ENCODE measurements around the gene TPBGL. TPM values are rescaled to one million over a fixed set of nuclear protein-coding genes. Genes with fewer than 3 reads are reported as not detected.

Gene TPBGL
- total and polyA plus RNA-seq, 2 experiments from 2014 or later: 0.08 to 0.21 TPM

DNA sequence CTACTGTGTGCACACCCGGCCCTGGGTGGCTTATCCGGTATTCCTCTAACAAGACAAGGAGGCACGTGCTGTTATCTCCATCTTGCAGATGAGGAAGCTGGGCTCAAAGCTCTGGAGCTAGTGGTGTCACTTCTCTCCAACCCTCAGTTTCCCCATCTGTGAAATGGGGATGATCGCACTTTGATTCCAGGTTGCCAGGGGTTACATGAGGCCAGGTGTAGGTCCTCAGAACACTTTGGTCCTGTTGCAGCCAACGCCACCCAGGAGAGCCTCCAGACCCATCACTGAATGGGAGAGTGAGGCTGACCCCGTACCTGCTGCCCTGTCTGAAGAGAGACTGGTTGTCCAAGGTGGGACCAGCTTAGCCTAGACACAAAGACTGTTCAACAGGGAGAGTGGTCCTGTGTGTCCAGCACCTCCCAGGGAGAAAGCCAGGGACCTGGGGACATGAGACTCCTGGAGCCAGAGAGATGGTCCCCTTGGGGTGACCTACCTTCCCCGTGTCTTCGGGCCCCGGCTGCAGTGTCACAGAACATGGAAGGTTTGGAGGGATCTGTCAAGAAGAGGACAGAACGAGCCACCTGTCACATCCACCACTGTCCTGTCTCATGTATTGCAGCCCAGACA lies 41.0 kb downstream of the TPBGL start:
- H4K20me1 ChIP-seq (replicated peaks; ENCODE audit: insufficient read depth): no peaks in the 10 kb centered on the region
- H3K9me2 ChIP-seq (ENCODE audit: insufficient read depth): no peaks in the 10 kb centered on the region
- Mint-ChIP-seq H3K4me1 (peaks cover 29% of the 10 kb centered on the region), H3K36me3 (ENCODE audit: low read depth) (peaks cover 84% of the 10 kb centered on the region), H3K4me3 (no peak overlapping the region), H3K27ac (no peak overlapping the region), H3K27me3 (ENCODE audit: insufficient read depth, low read depth, poor library complexity) (peaks cover 15% of the 10 kb centered on the region), H3K9me3 (no peaks in the 10 kb centered on the region)
- H3K36me3 ChIP-seq (ENCODE audit: insufficient read depth): no peaks in the 10 kb centered on the region
- H3K79me2 ChIP-seq (replicated peaks; ENCODE audit: insufficient read depth): no peaks in the 10 kb centered on the region
- no peak overlapping the region for H3K4me2 ChIP-seq
- peaks cover 2% of the 10 kb centered on the region; the same call in 1 of the 2 replicates for H3K4me1 ChIP-seq (ENCODE audit: insufficient read depth)
- H2AFZ ChIP-seq: no peak overlapping the region
- no peak for DNase-seq (ENCODE audit: low spot score)
- H3F3A ChIP-seq (replicated peaks; ENCODE audit: low read depth): no peaks in the 10 kb centered on the region
- H3K27ac ChIP-seq (ENCODE audit: low read depth): no peak overlapping the region
- no peak overlapping the region for H3K4me3 ChIP-seq
- ATAC-seq: no peak
- TF ChIP-seq, protein P1, sequence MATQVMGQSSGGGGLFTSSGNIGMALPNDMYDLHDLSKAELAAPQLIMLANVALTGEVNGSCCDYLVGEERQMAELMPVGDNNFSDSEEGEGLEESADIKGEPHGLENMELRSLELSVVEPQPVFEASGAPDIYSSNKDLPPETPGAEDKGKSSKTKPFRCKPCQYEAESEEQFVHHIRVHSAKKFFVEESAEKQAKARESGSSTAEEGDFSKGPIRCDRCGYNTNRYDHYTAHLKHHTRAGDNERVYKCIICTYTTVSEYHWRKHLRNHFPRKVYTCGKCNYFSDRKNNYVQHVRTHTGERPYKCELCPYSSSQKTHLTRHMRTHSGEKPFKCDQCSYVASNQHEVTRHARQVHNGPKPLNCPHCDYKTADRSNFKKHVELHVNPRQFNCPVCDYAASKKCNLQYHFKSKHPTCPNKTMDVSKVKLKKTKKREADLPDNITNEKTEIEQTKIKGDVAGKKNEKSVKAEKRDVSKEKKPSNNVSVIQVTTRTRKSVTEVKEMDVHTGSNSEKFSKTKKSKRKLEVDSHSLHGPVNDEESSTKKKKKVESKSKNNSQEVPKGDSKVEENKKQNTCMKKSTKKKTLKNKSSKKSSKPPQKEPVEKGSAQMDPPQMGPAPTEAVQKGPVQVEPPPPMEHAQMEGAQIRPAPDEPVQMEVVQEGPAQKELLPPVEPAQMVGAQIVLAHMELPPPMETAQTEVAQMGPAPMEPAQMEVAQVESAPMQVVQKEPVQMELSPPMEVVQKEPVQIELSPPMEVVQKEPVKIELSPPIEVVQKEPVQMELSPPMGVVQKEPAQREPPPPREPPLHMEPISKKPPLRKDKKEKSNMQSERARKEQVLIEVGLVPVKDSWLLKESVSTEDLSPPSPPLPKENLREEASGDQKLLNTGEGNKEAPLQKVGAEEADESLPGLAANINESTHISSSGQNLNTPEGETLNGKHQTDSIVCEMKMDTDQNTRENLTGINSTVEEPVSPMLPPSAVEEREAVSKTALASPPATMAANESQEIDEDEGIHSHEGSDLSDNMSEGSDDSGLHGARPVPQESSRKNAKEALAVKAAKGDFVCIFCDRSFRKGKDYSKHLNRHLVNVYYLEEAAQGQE (IDR thresholded peaks at IDR 0.05; ENCODE audit: unreplicated experiment): no peak
- TF ChIP-seq ZNF331 (CRISPR knock-in tag; IDR thresholded peaks at IDR 0.05; ENCODE audit: low read depth) (no peak), JUNB (IDR thresholded peaks at IDR 0.05; ENCODE audit: unreplicated experiment) (no peak), NANOG (IDR thresholded peaks at IDR 0.05; ENCODE audit: borderline replicate concordance) (no peak), STAT1 (IDR thresholded peaks at IDR 0.05; ENCODE audit: unreplicated experiment) (no peak), EZH2 (IDR thresholded peaks at IDR 0.05; ENCODE audit: low read depth, unreplicated experiment) (no peak)
- no peaks in the 10 kb centered on the region for H3K27me3 ChIP-seq (ENCODE audit: insufficient read depth)

DNA sequence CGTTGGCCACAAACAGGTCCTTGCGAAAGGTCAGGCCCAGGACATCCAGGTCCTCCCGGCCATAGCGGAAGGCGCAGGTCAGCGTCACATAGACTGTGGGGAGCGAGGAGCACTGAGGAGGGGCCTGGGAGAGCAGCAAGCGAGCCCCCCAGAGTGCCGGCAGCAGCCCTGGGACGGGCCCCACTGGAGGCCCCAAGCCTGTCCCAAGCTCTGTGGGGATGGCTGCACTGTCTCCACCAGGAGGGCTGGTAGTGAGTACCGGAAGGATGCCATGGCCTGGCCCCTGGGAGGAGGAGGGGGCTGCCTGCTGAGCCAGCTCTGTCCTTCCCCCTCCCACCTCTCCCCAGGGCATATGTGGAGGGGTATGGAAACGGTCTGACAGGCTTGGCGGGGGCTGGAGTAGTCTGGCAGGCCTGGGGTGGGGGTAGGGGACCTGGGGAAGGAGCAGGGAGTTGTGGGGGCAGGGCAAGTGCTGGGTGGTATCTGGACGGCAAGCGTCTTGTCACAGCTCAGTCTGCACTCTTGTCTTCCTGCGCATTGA lies 42.9 kb downstream of the TPBGL start:
- no peaks in the 10 kb centered on the region for H3F3A ChIP-seq (replicated peaks; ENCODE audit: low read depth)
- Mint-ChIP-seq H3K27ac (no peak overlapping the region), H3K27me3 (ENCODE audit: insufficient read depth, low read depth, poor library complexity) (peaks cover 15% of the 10 kb centered on the region), H3K4me3 (no peak overlapping the region), H3K36me3 (ENCODE audit: low read depth) (peaks cover 78% of the 10 kb centered on the region), H3K4me1 (peaks cover 20% of the 10 kb centered on the region), H3K9me3 (no peaks in the 10 kb centered on the region)
- no peaks in the 10 kb centered on the region for H3K9me2 ChIP-seq (ENCODE audit: insufficient read depth)
- H3K4me2 ChIP-seq: no peak overlapping the region
- no peak overlapping the region for H3K4me3 ChIP-seq
- no peaks in the 10 kb centered on the region for H3K27me3 ChIP-seq (ENCODE audit: insufficient read depth)
- no peaks in the 10 kb centered on the region for H3K79me2 ChIP-seq (replicated peaks; ENCODE audit: insufficient read depth)
- H2AFZ ChIP-seq: no peak overlapping the region
- ATAC-seq: no peak; the same call in 2 of the 3 replicates
- no peaks in the 10 kb centered on the region for H3K36me3 ChIP-seq (ENCODE audit: insufficient read depth)
- H4K20me1 ChIP-seq (replicated peaks; ENCODE audit: insufficient read depth): no peaks in the 10 kb centered on the region
- no peaks in the 10 kb centered on the region for H3K4me1 ChIP-seq (ENCODE audit: insufficient read depth)
- no peak for DNase-seq (ENCODE audit: low spot score)
- H3K27ac ChIP-seq (ENCODE audit: low read depth): no peak overlapping the region
- TF ChIP-seq, protein P2, sequence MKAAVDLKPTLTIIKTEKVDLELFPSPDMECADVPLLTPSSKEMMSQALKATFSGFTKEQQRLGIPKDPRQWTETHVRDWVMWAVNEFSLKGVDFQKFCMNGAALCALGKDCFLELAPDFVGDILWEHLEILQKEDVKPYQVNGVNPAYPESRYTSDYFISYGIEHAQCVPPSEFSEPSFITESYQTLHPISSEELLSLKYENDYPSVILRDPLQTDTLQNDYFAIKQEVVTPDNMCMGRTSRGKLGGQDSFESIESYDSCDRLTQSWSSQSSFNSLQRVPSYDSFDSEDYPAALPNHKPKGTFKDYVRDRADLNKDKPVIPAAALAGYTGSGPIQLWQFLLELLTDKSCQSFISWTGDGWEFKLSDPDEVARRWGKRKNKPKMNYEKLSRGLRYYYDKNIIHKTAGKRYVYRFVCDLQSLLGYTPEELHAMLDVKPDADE (IDR thresholded peaks at IDR 0.05): no peak
- TF ChIP-seq, protein P3, sequence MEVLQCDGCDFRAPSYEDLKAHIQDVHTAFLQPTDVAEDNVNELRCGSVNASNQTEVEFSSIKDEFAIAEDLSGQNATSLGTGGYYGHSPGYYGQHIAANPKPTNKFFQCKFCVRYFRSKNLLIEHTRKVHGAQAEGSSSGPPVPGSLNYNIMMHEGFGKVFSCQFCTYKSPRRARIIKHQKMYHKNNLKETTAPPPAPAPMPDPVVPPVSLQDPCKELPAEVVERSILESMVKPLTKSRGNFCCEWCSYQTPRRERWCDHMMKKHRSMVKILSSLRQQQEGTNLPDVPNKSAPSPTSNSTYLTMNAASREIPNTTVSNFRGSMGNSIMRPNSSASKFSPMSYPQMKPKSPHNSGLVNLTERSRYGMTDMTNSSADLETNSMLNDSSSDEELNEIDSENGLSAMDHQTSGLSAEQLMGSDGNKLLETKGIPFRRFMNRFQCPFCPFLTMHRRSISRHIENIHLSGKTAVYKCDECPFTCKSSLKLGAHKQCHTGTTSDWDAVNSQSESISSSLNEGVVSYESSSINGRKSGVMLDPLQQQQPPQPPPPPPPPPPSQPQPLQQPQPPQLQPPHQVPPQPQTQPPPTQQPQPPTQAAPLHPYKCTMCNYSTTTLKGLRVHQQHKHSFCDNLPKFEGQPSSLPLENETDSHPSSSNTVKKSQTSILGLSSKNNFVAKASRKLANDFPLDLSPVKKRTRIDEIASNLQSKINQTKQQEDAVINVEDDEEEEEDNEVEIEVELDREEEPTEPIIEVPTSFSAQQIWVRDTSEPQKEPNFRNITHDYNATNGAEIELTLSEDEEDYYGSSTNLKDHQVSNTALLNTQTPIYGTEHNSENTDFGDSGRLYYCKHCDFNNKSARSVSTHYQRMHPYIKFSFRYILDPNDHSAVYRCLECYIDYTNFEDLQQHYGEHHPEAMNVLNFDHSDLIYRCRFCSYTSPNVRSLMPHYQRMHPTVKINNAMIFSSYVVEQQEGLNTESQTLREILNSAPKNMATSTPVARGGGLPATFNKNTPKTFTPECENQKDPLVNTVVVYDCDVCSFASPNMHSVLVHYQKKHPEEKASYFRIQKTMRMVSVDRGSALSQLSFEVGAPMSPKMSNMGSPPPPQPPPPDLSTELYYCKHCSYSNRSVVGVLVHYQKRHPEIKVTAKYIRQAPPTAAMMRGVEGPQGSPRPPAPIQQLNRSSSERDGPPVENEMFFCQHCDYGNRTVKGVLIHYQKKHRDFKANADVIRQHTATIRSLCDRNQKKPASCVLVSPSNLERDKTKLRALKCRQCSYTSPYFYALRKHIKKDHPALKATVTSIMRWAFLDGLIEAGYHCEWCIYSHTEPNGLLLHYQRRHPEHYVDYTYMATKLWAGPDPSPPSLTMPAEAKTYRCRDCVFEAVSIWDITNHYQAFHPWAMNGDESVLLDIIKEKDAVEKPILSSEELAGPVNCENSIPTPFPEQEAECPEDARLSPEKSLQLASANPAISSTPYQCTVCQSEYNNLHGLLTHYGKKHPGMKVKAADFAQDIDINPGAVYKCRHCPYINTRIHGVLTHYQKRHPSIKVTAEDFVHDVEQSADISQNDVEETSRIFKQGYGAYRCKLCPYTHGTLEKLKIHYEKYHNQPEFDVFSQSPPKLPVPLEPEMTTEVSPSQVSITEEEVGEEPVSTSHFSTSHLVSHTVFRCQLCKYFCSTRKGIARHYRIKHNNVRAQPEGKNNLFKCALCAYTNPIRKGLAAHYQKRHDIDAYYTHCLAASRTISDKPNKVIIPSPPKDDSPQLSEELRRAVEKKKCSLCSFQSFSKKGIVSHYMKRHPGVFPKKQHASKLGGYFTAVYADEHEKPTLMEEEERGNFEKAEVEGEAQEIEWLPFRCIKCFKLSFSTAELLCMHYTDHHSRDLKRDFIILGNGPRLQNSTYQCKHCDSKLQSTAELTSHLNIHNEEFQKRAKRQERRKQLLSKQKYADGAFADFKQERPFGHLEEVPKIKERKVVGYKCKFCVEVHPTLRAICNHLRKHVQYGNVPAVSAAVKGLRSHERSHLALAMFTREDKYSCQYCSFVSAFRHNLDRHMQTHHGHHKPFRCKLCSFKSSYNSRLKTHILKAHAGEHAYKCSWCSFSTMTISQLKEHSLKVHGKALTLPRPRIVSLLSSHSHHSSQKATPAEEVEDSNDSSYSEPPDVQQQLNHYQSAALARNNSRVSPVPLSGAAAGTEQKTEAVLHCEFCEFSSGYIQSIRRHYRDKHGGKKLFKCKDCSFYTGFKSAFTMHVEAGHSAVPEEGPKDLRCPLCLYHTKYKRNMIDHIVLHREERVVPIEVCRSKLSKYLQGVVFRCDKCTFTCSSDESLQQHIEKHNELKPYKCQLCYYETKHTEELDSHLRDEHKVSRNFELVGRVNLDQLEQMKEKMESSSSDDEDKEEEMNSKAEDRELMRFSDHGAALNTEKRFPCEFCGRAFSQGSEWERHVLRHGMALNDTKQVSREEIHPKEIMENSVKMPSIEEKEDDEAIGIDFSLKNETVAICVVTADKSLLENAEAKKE (CRISPR knock-in tag; IDR thresholded peaks at IDR 0.05): no peak
- TF ChIP-seq POLR2AphosphoS5 (IDR thresholded peaks at IDR 0.05; ENCODE audit: low read depth) (no peak), CREB1 (CRISPR knock-in tag; IDR thresholded peaks at IDR 0.05; ENCODE audit: low read depth) (no peak), NANOG (IDR thresholded peaks at IDR 0.05; ENCODE audit: borderline replicate concordance) (no peak), STAT1 (IDR thresholded peaks at IDR 0.05; ENCODE audit: unreplicated experiment) (no peak), EZH2phosphoT487 (IDR thresholded peaks at IDR 0.05; ENCODE audit: unreplicated experiment) (no peak)
